ENCODE data around the gene SKOR1. TPM values are rescaled to one million over a fixed set of nuclear protein-coding genes. Genes with fewer than 3 reads are reported as not detected.

Gene SKOR1, protein sequence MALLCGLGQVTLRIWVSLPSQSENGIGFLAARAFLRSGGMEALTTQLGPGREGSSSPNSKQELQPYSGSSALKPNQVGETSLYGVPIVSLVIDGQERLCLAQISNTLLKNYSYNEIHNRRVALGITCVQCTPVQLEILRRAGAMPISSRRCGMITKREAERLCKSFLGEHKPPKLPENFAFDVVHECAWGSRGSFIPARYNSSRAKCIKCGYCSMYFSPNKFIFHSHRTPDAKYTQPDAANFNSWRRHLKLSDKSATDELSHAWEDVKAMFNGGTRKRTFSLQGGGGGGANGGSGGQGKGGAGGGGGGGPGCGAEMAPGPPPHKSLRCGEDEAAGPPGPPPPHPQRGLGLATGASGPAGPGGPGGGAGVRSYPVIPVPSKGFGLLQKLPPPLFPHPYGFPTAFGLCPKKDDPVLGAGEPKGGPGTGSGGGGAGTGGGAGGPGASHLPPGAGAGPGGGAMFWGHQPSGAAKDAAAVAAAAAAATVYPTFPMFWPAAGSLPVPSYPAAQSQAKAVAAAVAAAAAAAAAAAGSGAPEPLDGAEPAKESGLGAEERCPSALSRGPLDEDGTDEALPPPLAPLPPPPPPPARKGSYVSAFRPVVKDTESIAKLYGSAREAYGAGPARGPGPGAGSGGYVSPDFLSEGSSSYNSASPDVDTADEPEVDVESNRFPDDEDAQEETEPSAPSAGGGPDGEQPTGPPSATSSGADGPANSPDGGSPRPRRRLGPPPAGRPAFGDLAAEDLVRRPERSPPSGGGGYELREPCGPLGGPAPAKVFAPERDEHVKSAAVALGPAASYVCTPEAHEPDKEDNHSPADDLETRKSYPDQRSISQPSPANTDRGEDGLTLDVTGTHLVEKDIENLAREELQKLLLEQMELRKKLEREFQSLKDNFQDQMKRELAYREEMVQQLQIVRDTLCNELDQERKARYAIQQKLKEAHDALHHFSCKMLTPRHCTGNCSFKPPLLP
- under 0.01 TPM in 2 replicates for total RNA-seq

- DNase-seq (ENCODE audit: low read depth in 2 of 2): peak in 1 of 2 donors; percentile 50
Measured at GRCh38 chr15:67824976-67825880, at the start of gene SKOR1. Gene SKOR1 (plus strand): TSS chr15:67825509. CDS start chr15:67825603, 94 bp downstream.

DNA sequence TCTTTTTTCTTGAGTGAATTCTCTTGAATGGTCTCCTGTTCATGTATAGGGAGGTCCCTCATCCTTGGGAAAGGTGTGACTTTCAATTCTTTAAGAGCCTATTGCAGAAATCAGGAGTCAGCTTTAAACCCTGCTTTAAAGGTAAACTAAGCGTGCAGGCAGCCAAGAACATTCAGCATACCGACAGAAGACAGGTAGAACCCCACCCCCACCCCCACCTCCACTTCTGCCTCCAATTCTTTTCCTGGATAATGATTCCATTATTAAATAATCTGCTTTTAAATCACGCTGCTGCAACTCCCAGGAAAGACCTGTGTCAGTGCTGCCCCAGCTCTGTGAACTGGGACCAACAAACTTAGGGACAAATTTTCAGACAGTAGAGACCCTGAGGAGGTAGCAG lies 49.3 kb upstream of the SKOR1 start:
- no peak for DNase-seq (ENCODE audit: low read depth in 2 of 2)

DNA sequence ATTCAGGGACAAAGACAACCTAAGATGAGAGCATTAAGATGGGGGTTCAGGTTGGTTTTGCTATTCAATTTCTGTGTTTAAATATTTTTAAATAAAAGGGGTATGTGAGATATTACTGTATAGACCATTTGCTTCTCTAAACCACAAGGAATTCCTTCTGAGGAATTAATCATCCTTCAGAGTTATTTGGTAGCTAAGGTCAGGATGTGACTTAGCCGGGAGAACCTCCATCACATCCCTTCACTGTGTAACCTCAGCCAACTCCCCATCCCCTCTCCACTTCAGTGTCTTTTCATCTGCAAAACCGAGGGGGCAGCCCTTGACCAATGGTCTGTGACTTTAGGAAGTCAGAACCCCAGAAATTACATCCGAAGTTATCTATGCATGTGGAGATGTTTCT lies 48.7 kb upstream of the SKOR1 start:
- DNase-seq (ENCODE audit: low read depth in 2 of 2): no peak

DNA sequence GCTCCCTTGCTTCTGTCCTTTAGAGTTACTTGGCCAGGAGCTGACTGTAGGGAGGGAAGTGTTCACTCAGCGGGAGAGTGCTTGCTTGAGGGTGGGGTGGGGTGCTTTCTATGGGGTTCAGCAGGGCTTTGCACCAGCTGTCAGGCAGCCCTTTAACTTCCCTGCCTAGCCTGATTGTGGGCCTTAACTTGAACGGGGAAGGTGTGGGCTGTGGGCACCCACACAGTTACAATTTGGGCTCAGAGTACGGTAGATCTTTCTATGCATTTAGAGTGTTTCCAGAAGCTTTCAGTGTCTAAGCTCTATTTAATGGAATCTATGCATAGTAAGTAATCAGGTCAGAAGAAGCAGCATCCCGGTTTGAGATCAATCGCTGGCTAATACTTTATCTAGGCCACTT lies 48.2 kb upstream of the SKOR1 start:
- DNase-seq (ENCODE audit: low read depth in 2 of 2): no peak

GRCh38 chr15:67777773-67778172 lies 47.5 kb upstream of the SKOR1 start:
- DNase-seq (ENCODE audit: low read depth in 2 of 2): no peak

GRCh38 chr15:67778968-67779548 lies 46.3 kb upstream of the SKOR1 start:
- DNase-seq (ENCODE audit: low read depth in 2 of 2): no peak

DNA sequence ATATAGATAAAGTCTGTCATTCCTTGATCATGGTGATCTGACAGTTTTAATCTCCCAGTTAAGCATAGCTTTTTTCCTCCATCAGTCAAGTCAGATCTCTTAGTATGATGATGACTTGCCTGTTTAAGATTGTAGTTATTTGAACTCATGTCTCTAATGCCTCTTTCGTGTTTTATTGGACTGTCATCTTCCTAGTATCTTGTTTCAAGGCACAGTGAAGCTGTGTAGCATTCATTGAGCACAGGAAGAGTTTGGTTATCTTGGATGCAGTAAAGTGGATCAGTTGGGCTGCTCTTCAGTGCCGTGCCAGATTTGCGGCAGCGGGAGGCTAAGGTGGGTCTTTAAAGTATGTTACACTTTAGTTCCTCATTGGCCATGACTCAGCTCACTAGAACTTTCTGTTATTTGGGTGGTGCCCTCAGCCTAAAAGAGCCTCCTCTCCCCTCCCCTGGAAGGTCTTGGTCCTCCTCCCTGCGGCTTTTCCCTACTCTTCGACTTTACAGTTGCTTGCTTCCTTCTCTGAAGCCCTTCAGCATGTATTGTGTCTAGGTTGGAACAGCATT lies 45.7 kb upstream of the SKOR1 start:
- DNase-seq (ENCODE audit: low read depth in 2 of 2): no peak

GRCh38 chr15:67781061-67781460 lies 44.2 kb upstream of the SKOR1 start:
- DNase-seq (ENCODE audit: low read depth in 2 of 2): no peak

DNA sequence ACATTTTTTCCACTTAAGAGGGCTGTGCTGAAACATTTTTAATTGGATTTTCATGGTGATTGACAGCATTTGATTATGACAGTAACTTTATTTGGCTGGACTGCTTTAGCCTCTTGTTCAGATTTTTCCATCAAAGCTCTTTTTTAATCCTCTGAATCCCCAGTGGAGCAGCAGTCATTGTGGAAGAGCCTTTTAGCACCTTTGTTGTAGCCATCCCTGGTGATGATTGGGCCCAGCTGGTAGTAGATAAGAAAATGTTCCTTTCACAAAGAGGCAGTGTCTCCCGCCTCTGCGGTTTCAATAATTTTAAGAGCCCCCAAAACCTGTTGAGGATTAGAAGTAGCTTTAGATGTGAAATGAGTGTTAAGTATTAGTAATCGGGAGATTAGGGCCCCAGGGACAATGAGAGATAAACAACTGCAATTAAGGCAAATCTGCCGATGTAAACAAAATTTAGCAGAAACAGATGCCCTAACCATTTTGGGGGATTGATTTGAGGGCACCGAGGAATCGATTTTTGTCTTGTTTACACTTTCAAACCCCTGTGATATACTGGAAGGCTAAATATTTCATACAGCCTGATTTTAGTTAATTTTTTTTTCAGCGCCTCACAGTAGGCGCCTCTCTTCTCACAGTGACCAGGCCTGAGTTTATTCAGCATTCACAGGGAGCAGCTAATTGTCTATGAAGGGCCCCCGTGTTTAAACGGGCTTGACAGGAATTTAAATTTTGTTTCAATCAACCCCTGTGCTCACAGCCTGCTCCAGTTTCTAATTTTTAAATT lies 43.2 kb upstream of the SKOR1 start:
- DNase-seq (ENCODE audit: low read depth in 2 of 2): no peak

- peak in 1 of 2 donors; percentile 9 for DNase-seq (ENCODE audit: low read depth in 2 of 2)
Measured at GRCh38 chr15:67782691-67782991, 42.7 kb upstream of the SKOR1 start.

DNA sequence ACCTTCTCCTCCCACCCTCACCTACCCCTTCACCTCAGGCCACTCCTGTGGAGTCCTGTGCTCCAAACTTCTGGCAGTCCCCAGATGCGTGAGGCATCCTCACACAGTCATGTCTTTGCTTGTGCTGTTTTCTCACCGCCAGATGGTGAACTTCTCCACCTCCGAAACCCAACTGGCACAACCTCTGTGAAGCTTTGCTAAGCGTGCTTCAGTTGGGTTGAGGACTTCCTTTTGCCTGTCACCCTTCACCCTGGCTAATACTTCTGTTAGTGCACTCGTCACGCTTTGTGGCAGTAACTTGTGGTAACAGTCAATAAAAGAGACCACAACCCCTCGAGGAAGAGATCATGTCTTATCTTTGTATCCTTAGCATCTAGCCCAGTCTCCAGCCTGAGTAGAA lies 42.0 kb upstream of the SKOR1 start:
- no peak for DNase-seq (ENCODE audit: low read depth in 2 of 2)

GRCh38 chr15:67784090-67784781 lies 41.1 kb upstream of the SKOR1 start:
- DNase-seq (ENCODE audit: low read depth in 2 of 2): no peak

DNA sequence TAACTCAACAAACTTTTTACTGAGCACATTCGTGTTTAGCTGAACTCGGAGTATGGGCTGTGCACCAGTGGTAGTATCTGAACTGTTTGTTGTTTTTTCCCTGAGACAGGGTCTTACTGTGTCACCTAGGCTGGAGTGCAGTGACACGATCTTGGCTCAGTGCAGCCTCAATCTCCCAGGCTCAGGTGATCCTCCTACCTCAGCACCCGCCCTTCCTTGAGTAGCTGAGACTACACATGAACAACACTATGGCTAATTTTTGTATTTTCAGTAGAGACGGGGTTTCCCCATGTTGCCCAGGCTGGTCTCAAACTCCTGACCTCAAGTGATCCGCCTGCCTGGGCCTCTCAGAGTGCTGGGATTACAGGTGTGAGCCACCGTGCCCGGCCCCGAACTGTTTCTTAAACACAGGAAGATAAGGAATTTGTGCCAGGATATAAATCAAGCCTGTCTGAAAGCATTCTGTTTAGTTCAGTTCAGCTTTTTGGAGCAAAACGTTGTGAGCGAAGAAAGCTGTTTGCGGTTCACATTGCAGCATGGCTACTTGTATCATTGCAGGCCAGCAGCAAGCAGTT lies 40.4 kb upstream of the SKOR1 start:
- DNase-seq (ENCODE audit: low read depth in 2 of 2): no peak

DNA sequence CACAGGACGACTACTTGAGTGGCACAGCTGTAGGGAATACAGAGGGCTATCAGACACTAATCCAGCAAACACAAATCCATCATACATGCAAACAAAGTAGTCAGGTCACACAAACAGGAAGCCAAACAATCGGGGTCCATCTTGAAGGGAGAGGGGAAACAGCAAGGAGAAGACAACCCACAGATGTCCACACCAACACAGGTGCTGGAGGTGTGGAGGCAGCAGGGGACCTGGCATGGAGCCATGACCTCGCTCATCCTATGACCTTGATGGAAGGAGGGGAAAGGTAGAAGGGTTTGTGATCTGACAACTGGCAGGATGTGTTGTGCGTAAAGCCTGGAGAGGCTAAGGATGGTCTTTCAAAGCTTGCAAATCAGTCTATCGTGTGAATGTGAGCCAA lies 39.9 kb upstream of the SKOR1 start:
- no peak for DNase-seq (ENCODE audit: low read depth in 2 of 2)

DNA sequence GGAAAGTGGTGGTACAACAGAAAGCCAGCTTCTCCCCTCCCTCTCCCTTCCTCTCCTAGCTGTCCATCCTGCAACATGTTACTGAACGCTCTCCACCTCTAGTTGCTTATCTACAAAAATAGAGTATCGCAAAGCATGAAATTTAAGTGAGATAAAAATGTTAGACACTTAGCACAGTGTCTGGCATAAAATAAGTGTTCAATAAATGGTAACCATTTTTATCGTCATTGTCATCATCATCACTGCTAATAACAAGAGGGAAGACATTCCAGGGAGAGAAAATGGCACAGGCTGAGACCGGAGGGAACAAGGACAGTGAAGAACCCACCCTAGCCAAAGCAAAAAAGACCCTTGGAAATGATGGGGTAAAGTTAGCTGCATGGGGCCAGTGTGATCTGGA lies 38.7 kb upstream of the SKOR1 start:
- DNase-seq (ENCODE audit: low read depth in 2 of 2): no peak

- DNase-seq (ENCODE audit: low read depth in 2 of 2): no peak
Measured at GRCh38 chr15:67788986-67789385, 36.3 kb upstream of the SKOR1 start.

DNA sequence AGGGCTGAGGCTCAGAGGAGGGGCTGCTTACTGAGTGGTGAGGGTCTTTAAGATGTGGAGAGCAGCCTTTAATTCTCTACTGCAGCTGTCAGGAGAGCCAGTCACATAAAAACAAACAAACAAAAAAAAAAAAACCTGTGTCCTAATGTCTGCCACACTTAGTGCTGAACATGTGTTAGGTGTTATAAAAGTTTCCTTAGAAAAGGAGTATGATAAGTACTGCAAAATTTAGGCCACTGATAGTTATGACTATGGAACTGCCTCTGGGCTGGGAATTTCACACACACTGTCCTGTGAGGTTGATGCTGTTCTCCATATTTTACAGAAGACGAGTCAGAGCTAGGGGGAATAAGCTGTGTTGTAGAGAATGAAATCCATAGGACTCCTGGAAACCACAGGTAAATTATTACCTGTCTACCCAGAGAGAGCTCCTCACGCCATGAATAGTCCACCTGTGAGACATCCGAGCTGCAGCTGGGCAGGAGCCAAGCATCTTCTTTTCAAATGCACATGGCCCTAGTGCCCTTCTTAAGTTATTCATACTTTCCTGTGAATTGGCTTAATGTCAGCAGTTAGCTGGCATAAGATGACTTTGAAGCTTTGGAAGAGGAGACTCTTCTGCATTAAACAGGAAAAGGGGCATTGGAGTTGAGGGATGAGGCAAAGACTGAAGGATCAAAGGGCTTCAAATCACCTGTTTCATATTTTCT lies 34.5 kb upstream of the SKOR1 start:
- no peak for DNase-seq (ENCODE audit: low read depth in 2 of 2)

- DNase-seq (ENCODE audit: low read depth in 2 of 2): no peak
Measured at GRCh38 chr15:67792250-67792942, 32.9 kb upstream of the SKOR1 start.
